Gastroesophageal sphincter (tissue), 2 donors: ENCODE measurements around the gene HELZ2.
"Not testable (repeated sequence)": the region's sequence is repeated elsewhere in the genome, so short reads cannot be mapped to it uniquely, and the experiment has no call there.

Experiments
- POLR2A ChIP-seq, 2 donors: fragments of 450-650 bp; IDR thresholded peaks; one replicate each; pipeline ENCODE4 v1.6.1; 2017; ENCODE audit warnings: antibody characterized with exemption in 2 of 2, mild to moderate bottlenecking in 2 of 2, moderate library complexity in 1 of 2
- POLR2AphosphoS5 ChIP-seq: sonication (generic); formaldehyde crosslinking; IDR thresholded peaks from one replicate; pipeline ENCODE4 v1.6.1; 2017; ENCODE audit warnings: antibody characterized with exemption

DNA sequence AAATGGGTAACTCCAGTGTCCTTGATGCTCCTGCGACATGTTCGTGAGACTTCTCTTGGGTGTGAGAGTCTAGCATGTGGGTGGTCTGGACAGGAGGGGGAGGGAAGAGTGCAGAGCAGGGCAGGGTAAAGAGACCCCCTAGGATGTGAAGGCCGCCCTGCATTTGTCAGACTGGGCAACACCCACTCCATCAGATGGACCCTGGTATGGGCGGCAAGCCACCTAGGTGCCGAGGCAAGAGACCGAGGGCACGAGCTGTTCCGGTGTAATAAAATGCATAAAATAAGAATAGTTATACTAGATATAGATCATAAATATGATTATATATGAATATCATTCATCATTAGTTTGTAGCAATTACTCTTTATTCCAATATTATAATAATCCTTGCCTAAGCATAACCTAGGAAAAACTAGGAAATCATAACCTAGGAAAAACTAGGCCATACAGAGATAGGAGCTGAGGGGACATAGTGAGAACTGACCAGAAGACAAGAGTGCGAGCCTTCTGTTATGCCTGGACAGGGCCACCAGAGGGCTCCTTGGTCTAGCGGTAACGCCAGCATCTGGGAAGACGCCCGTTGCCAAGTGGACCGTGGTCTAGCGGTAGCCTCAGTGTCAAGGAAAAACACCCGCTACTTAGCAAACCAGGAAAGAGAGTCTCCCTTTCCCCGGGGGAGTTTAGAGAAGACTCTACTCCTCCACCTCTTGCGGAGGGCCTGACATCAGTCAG is 40.0 kb upstream of the HELZ2 start:
- not testable (repeated sequence) for TF ChIP-seq POLR2A (IDR thresholded peaks at IDR 0.05); POLR2AphosphoS5
